ENCODE results near the gene ARHGEF38.
A peak's percentile ranks its signal among the peaks of the same experiment; 100 is the strongest.
"Not testable (repeated sequence)": the region's sequence is repeated elsewhere in the genome, so short reads cannot be mapped to it uniquely, and the experiment has no call there.

The ARHGEF38 gene

GRCh38 chr4:105683038-105683437 is 130.6 kb downstream of the ARHGEF38 start:
- FAIRE-seq (no peak), DNase-seq (ENCODE audit: insufficient read length, low spot score) (no peak)
- TF ChIP-seq POLR2A (IDR thresholded peaks at IDR 0.05; ENCODE audit: low read depth, low read length): no peak
- no peak for TF ChIP-seq TAF1 (IDR thresholded peaks at IDR 0.05; ENCODE audit: low read depth, low read length)
- TF ChIP-seq PAX5 (IDR thresholded peaks at IDR 0.05; ENCODE audit: insufficient read depth, low read length, severe bottlenecking): no peak
- TF ChIP-seq POLR2AphosphoS5 (IDR thresholded peaks at IDR 0.05; ENCODE audit: low read depth, low read length): no peak
- TF ChIP-seq POU2F2 (IDR thresholded peaks at IDR 0.05; ENCODE audit: low read depth, low read length): no peak
- TF ChIP-seq SPI1 (IDR thresholded peaks at IDR 0.05; ENCODE audit: low read depth, low read length): no peak

GRCh38 chr4:105686571-105686970 is 134.2 kb downstream of the ARHGEF38 start:
- TF ChIP-seq TAF1 (IDR thresholded peaks at IDR 0.05; ENCODE audit: low read depth, low read length): no peak
- no peak for TF ChIP-seq POLR2AphosphoS5 (IDR thresholded peaks at IDR 0.05; ENCODE audit: low read depth, low read length)
- TF ChIP-seq PAX5 (IDR thresholded peaks at IDR 0.05; ENCODE audit: insufficient read depth, low read length, severe bottlenecking): no peak
- TF ChIP-seq SPI1 (IDR thresholded peaks at IDR 0.05; ENCODE audit: low read depth, low read length): no peak
- TF ChIP-seq POLR2A (IDR thresholded peaks at IDR 0.05; ENCODE audit: low read depth, low read length): no peak
- TF ChIP-seq POU2F2 (IDR thresholded peaks at IDR 0.05; ENCODE audit: low read depth, low read length): no peak
- DNase-seq (ENCODE audit: insufficient read length, low spot score) (no peak), FAIRE-seq (no peak)

- not testable (repeated sequence) for FAIRE-seq; DNase-seq (ENCODE audit: insufficient read length, low spot score)
These were observed 142.4 kb downstream of the ARHGEF38 start for GRCh38 chr4:105694812-105695211.

DNA sequence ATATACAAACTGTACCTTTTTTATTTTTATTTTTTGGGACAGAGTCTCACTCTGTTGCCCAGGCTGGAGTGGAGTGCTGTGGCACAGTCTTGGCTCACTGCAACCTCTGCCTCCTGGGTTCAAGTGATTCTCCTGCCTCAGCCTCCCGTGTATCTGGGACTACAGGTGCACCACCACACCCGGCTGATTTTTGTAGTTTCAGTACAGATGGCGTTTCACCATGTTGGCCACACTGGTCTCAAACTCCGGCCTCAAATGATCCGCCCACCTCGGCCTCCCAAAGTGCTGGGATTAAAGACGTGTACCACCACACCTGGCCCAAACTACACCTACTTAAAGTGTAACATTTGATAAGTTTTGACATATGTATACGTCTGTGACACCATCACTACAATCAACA is 143.4 kb downstream of the ARHGEF38 start:
- peak; percentile 61 for FAIRE-seq
- DNase-seq (ENCODE audit: insufficient read length, low spot score): not testable (repeated sequence)

- TF ChIP-seq POLR2AphosphoS5 (IDR thresholded peaks at IDR 0.05; ENCODE audit: low read depth, low read length) (no peak), POLR2A (IDR thresholded peaks at IDR 0.05; ENCODE audit: low read depth, low read length) (no peak), POU2F2 (IDR thresholded peaks at IDR 0.05; ENCODE audit: low read depth, low read length) (no peak), TAF1 (IDR thresholded peaks at IDR 0.05; ENCODE audit: low read depth, low read length) (no peak), SPI1 (IDR thresholded peaks at IDR 0.05; ENCODE audit: low read depth, low read length) (no peak), PAX5 (IDR thresholded peaks at IDR 0.05; ENCODE audit: insufficient read depth, low read length, severe bottlenecking) (no peak)
- DNase-seq (ENCODE audit: insufficient read length, low spot score) (no peak), FAIRE-seq (no peak)
These were observed 146.2 kb downstream of the ARHGEF38 start for GRCh38 chr4:105698607-105699006.

DNA sequence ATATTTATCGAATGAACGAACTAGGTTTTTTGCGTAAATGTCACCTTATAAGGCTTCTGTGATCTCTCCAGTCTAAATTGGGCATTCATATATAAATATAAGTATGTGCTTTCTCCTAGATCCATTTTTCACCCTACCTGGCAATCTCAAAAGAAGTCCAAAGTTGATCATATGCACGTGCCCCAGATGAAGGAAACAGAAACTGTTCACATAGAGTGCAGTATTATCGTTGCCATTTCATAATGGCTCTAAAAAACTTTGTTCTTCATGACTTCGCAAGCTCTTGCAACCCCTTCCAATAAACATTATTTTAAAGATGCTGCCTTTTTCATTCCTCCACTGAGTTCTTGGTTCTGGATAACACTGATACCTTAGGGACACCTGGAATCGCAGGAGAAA is 155.4 kb downstream of the ARHGEF38 start:
- TF ChIP-seq POLR2A (IDR thresholded peaks at IDR 0.05; ENCODE audit: low read depth, low read length) (no peak), SPI1 (IDR thresholded peaks at IDR 0.05; ENCODE audit: low read depth, low read length) (no peak), POU2F2 (IDR thresholded peaks at IDR 0.05; ENCODE audit: low read depth, low read length) (no peak), TAF1 (IDR thresholded peaks at IDR 0.05; ENCODE audit: low read depth, low read length) (no peak), PAX5 (IDR thresholded peaks at IDR 0.05; ENCODE audit: insufficient read depth, low read length, severe bottlenecking) (no peak), POLR2AphosphoS5 (IDR thresholded peaks at IDR 0.05; ENCODE audit: low read depth, low read length) (no peak)
- DNase-seq (ENCODE audit: insufficient read length, low spot score) (no peak), FAIRE-seq (no peak)

DNA sequence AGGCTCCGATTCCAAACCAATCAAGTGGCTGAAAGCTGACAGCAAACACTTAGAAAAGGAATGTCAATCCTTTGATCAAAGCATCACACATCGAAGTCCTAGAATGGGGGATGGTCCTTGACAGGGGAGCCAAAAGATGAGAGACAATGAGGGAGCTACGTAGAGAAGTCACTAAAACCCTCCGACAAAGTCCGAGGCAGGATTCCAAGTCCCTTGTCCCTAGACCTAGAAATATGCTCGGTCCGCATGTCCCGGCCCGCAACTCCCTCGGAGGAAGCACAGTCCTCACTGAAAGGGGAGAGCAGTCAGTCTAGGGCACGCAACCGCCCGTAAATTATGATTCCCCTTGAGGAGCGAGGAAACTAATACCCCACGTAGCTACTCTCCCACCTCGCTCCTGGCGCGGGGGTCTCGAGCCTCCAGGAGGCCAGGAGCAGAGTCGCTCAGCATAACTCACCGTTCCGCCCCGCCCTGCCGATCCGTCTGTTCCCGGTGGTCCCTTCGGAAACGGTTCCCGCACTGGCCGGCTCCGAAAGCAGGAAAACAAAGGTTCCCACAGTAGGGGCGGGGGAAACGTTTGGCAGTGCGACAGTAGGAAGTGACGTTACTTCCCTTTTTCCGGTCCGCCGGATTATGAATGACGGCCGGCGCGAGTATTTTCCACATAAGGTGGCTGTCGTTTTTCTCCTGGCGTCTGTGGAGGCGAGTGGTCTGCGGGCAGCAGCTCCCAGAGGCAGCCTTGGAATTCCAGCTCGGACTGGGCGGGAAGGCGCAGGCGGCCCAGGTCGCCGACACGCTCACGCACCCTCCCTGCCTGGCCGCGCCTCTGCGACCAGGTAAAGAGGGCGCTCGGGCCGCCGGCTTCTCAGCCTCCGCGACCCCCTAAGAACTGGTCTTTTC is 156.0 kb downstream of the ARHGEF38 start, which contains the start of the genes GSTCD and INTS12:
TSS of gene GSTCD (plus strand) at position 604 of the 900 bp plus-strand sequence. CDS start 8,830 bp downstream, outside the sequence.
TSS of gene INTS12 (minus strand) at position 509 of the 900 bp plus-strand sequence. CDS start 8,684 bp downstream, outside the sequence.
- FAIRE-seq: peak; percentile 99
- peak; percentile 84 for TF ChIP-seq POLR2A (IDR thresholded peaks at IDR 0.05; ENCODE audit: low read depth, low read length)
- peak; percentile 63 for TF ChIP-seq PAX5 (IDR thresholded peaks at IDR 0.05; ENCODE audit: insufficient read depth, low read length, severe bottlenecking)
- peak; percentile 93 for TF ChIP-seq POLR2AphosphoS5 (IDR thresholded peaks at IDR 0.05; ENCODE audit: low read depth, low read length)
- TF ChIP-seq SPI1 (IDR thresholded peaks at IDR 0.05; ENCODE audit: low read depth, low read length): peak; percentile 44; the same call in 1 of the 2 replicates
- TF ChIP-seq POU2F2 (IDR thresholded peaks at IDR 0.05; ENCODE audit: low read depth, low read length): peak; percentile 96
- peak; percentile 97 for TF ChIP-seq TAF1 (IDR thresholded peaks at IDR 0.05; ENCODE audit: low read depth, low read length)
- DNase-seq (ENCODE audit: insufficient read length, low spot score): peak; percentile 43

DNA sequence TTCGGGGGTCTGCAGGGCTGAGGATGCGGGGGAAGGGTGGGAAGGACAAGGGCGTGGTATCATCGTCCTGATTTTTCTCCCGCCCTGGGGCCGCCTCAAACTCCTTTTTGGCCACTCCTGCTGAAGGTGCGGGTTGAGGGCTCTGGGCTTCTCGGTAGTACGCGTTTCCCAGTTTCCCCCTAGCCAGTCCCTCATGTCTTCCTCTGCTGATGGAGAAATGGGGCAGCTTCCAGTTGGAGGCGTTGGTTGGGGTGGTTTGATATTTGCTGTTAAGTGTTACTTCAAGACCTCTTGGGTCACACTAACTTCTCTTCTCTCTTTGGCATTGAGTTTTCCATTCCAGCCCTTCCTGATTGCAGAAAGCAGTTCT is 156.6 kb downstream of the ARHGEF38 start:
- FAIRE-seq (no peak), DNase-seq (ENCODE audit: insufficient read length, low spot score) (no peak)
- no peak for TF ChIP-seq POLR2A (IDR thresholded peaks at IDR 0.05; ENCODE audit: low read depth, low read length)
- TF ChIP-seq TAF1 (IDR thresholded peaks at IDR 0.05; ENCODE audit: low read depth, low read length): no peak
- TF ChIP-seq POLR2AphosphoS5 (IDR thresholded peaks at IDR 0.05; ENCODE audit: low read depth, low read length): no peak
- no peak for TF ChIP-seq PAX5 (IDR thresholded peaks at IDR 0.05; ENCODE audit: insufficient read depth, low read length, severe bottlenecking)
- TF ChIP-seq POU2F2 (IDR thresholded peaks at IDR 0.05; ENCODE audit: low read depth, low read length): no peak
- no peak for TF ChIP-seq SPI1 (IDR thresholded peaks at IDR 0.05; ENCODE audit: low read depth, low read length)

DNA sequence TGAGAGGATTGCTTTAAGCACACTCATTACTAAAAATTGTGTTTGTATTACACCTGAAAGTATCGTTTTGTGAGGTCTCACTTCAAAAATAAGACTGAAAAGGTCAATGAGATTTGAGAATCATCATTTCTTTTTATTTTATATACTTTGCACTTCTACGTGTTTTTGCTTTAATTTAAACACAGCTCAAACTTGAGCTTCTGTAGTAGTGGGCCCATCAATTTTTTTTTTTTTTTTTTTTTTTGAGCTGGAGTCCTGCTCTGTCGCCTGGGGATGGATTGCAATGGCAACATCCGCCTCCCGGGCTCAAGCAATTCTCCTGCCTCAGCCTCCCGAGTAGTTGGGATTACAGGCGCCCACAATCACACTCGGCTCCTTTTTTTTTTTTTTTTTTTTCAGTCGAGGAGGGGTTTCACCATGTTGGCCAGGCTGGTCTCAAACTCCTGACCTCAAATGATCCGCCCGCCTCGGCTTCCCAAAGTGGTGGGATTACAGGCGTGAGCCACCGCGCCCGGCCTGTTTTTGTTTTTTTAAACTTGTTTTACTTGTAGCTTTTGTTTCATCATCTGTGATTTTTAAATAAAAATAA is 157.7 kb downstream of the ARHGEF38 start:
- no peak for TF ChIP-seq PAX5 (IDR thresholded peaks at IDR 0.05; ENCODE audit: insufficient read depth, low read length, severe bottlenecking)
- TF ChIP-seq TAF1 (IDR thresholded peaks at IDR 0.05; ENCODE audit: low read depth, low read length): no peak
- TF ChIP-seq POLR2A (IDR thresholded peaks at IDR 0.05; ENCODE audit: low read depth, low read length): no peak
- no peak for TF ChIP-seq POLR2AphosphoS5 (IDR thresholded peaks at IDR 0.05; ENCODE audit: low read depth, low read length)
- no peak for TF ChIP-seq POU2F2 (IDR thresholded peaks at IDR 0.05; ENCODE audit: low read depth, low read length)
- TF ChIP-seq SPI1 (IDR thresholded peaks at IDR 0.05; ENCODE audit: low read depth, low read length): no peak
- DNase-seq (ENCODE audit: insufficient read length, low spot score) (no peak), FAIRE-seq (no peak)

All from GM12891 (cell line).